H9 (cell line): ENCODE results near the gene UBAC1. TPM values are rescaled to one million over a fixed set of nuclear protein-coding genes. Genes with fewer than 3 reads are reported as not detected.

Experiments used
- DNase-seq: peaks from one replicate; pipeline ENCODE4 v3.0.0-alpha.2; 2017
- H2AFZ ChIP-seq: one replicate; pipeline ENCODE4 v1.6.1; 2013; ENCODE audit warnings: mild to moderate bottlenecking, low read length, control low read depth, moderate library complexity
- H2AK5ac ChIP-seq: 2 replicates; pipeline ENCODE4 v1.6.1; 2013; ENCODE audit warnings: low read length, control low read depth, mixed read lengths; ENCODE audit not compliant: insufficient read length
- H2BK120ac ChIP-seq: one replicate; pipeline ENCODE4 v1.6.1; 2013; ENCODE audit warnings: low read depth, mild to moderate bottlenecking, low read length, control low read depth, inconsistent platforms; ENCODE audit not compliant: poor library complexity, severe bottlenecking
- H2BK12ac ChIP-seq: 2 replicates; pipeline ENCODE4 v1.6.1; 2013; ENCODE audit warnings: low read length, control low read depth, mixed read lengths, low read depth; ENCODE audit not compliant: insufficient read length
- H2BK15ac ChIP-seq: 2 replicates; pipeline ENCODE4 v1.6.1; 2013; ENCODE audit warnings: low read depth, low read length, control low read depth
- H2BK20ac ChIP-seq: one replicate; pipeline ENCODE4 v1.6.1; 2013; ENCODE audit warnings: low read depth, mild to moderate bottlenecking, low read length, control low read depth, inconsistent platforms; ENCODE audit not compliant: poor library complexity, severe bottlenecking
- H2BK5ac ChIP-seq: 2 replicates; pipeline ENCODE4 v1.6.1; 2013; ENCODE audit warnings: low read length, control low read depth, mixed read lengths; ENCODE audit not compliant: insufficient read length
- H3K14ac ChIP-seq: 2 replicates; pipeline ENCODE4 v1.6.1; 2013; ENCODE audit warnings: low read length, control low read depth; ENCODE audit not compliant: insufficient read depth
- H3K18ac ChIP-seq: 2 replicates; pipeline ENCODE4 v1.6.1; 2013; ENCODE audit warnings: low read depth, mild to moderate bottlenecking, mixed read lengths, low read length, control low read depth; ENCODE audit not compliant: insufficient read length
- H3K23ac ChIP-seq: 2 replicates; pipeline ENCODE4 v1.6.1; 2013; ENCODE audit warnings: low read length, control low read depth, mixed read lengths, low read depth; ENCODE audit not compliant: insufficient read length
- H3K23me2 ChIP-seq: 2 replicates; pipeline ENCODE4 v1.6.1; 2013; ENCODE audit warnings: low read depth, mild to moderate bottlenecking, mixed read lengths, low read length, control low read depth; ENCODE audit not compliant: insufficient read length, poor library complexity, severe bottlenecking
- H3K27ac ChIP-seq: 2 replicates; pipeline ENCODE4 v1.5.1; 2013; ENCODE audit warnings: low read length, control low read depth, mixed read lengths, low read depth; ENCODE audit not compliant: insufficient read length
- H3K27me3 ChIP-seq: 2 replicates; pipeline ENCODE4 v1.6.1; 2013; ENCODE audit warnings: low read length, control low read depth, inconsistent platforms; ENCODE audit not compliant: insufficient read depth
- H3K4ac ChIP-seq: 2 replicates; pipeline ENCODE4 v1.6.1; 2013; ENCODE audit warnings: low read depth, mild to moderate bottlenecking, control low read depth, inconsistent platforms, low read length, moderate library complexity
- H3K4me1 ChIP-seq: 2 replicates; pipeline ENCODE4 v1.6.1; 2013; ENCODE audit warnings: low read length, control low read depth, inconsistent platforms; ENCODE audit not compliant: insufficient read depth
- H3K4me2 ChIP-seq: 2 replicates; pipeline ENCODE4 v1.6.1; 2013; ENCODE audit warnings: low read length, control low read depth, mixed read lengths; ENCODE audit not compliant: insufficient read length, insufficient read depth
- H3K56ac ChIP-seq: 2 replicates; pipeline ENCODE4 v1.6.1; 2013; ENCODE audit warnings: low read depth, mild to moderate bottlenecking, mixed read lengths, low read length, control low read depth; ENCODE audit not compliant: insufficient read length
- H3K79me1 ChIP-seq: 2 replicates; pipeline ENCODE4 v1.6.1; 2013; ENCODE audit warnings: low read depth, mild to moderate bottlenecking, moderate library complexity, low read length, control low read depth, inconsistent platforms; ENCODE audit not compliant: insufficient read depth, poor library complexity, severe bottlenecking
- H3K79me2 ChIP-seq: 2 replicates; pipeline ENCODE4 v1.6.1; 2013; ENCODE audit warnings: low read length, control low read depth, inconsistent platforms; ENCODE audit not compliant: insufficient read depth
- H3K9ac ChIP-seq: 2 replicates; pipeline ENCODE4 v1.6.1; 2013; ENCODE audit warnings: low read length, control low read depth, mixed read lengths; ENCODE audit not compliant: insufficient read length; ENCODE audit errors: extremely low read depth
- H3K9me3 ChIP-seq: one replicate; pipeline ENCODE4 v1.6.1; 2013; ENCODE audit warnings: low read depth, low read length, inconsistent platforms; ENCODE audit not compliant: control insufficient read depth
- H3T11ph ChIP-seq: one replicate; pipeline ENCODE4 v1.6.1; 2013; ENCODE audit warnings: mild to moderate bottlenecking, low read length, control low read depth, inconsistent platforms
- H4K20me1 ChIP-seq: one replicate; pipeline ENCODE4 v1.6.1; 2013; ENCODE audit not compliant: control insufficient read depth, insufficient read length, insufficient read depth
- H4K5ac ChIP-seq: 2 replicates; pipeline ENCODE4 v1.6.1; 2013; ENCODE audit warnings: low read depth, mild to moderate bottlenecking, mixed read lengths, low read length, control low read depth; ENCODE audit not compliant: insufficient read length
- H4K8ac ChIP-seq: replicated peaks from 2 replicates; pipeline ENCODE4 v1.6.1; 2013; ENCODE audit warnings: low read length, control low read depth, mixed read lengths, low read depth; ENCODE audit not compliant: insufficient read length
- H4K91ac ChIP-seq: 2 replicates; pipeline ENCODE4 v1.6.1; 2013; ENCODE audit warnings: low read depth, mild to moderate bottlenecking, moderate library complexity, mixed read lengths, low read length, control low read depth; ENCODE audit not compliant: insufficient read length
- H3K27ac Mint-ChIP-seq, 3 experiments: 2 replicates in 2 of 3; 3 replicates in 1 of 3; pipeline ENCODE4 v1.8.0; 2020 to 2021; ENCODE audit warnings: mixed read lengths in 3 of 3, mild to moderate bottlenecking in 1 of 3, moderate library complexity in 1 of 3
- H3K27me3 Mint-ChIP-seq: 2 replicates; pipeline ENCODE4 v1.8.0; 2021; ENCODE audit warnings: low read depth, mild to moderate bottlenecking, moderate library complexity, mixed read lengths
- H3K36me3 Mint-ChIP-seq, 3 experiments: 2 replicates in 2 of 3; 3 replicates in 1 of 3; pipeline ENCODE4 v1.8.0; 2020 to 2021; ENCODE audit warnings: low read depth in 3 of 3, mixed read lengths in 3 of 3; ENCODE audit not compliant: insufficient read depth in 1 of 3
- H3K4me1 Mint-ChIP-seq, 2 experiments: 2 replicates each; pipeline ENCODE4 v1.8.0; 2020; ENCODE audit warnings: mixed read lengths in 2 of 2
- H3K4me3 Mint-ChIP-seq, 2 experiments: 2 replicates in 1 of 2; 3 replicates in 1 of 2; pipeline ENCODE4 v1.8.0; 2020 to 2021; ENCODE audit warnings: mild to moderate bottlenecking in 2 of 2, mixed read lengths in 2 of 2, moderate library complexity in 1 of 2
- H3K9me3 Mint-ChIP-seq, 2 experiments: 2 replicates in 1 of 2; 3 replicates in 1 of 2; pipeline ENCODE4 v1.8.0; 2020; ENCODE audit warnings: mild to moderate bottlenecking in 2 of 2, mixed read lengths in 2 of 2, moderate library complexity in 1 of 2
- WGBS: extraction: QIAGEN DNeasy Blood & Tissue Kit; methylation state at CpG from one replicate; pipeline ENCODE4 v1.1.7; 2013; ENCODE audit warnings: missing lambda C conversion rate, low lambda C conversion rate, mixed read lengths; ENCODE audit not compliant: insufficient read length; ENCODE audit errors: extremely low coverage; 5-methylcytosine and 5-hydroxymethylcytosine counted together
- total RNA-seq: library from RNA; stranded (reverse); gene quantifications from 2 replicates; pipeline ENCODE4 v1.2.1, GENCODE V29; 2021
- TF ChIP-seq, protein P1 (sequence below): fragments of 200-600 bp; sonication (generic); conservative IDR thresholded peaks from 3 replicates; pipeline ENCODE4 v1.8.0; 2021; ENCODE audit warnings: antibody characterized with exemption, mild to moderate bottlenecking

Gene UBAC1
- total RNA-seq, 1 experiment from 2014 or later: 47.5 TPM

- Histone ChIP-seq H3K27ac (no peak overlapping the region), H3K23ac (no peak overlapping the region), H4K5ac (no peak overlapping the region), H4K91ac (no peak overlapping the region), H3K79me2 (peaks cover 22% of the 10 kb centered on the region; the same call in 1 of the 2 replicates), H3K4me1 (no peaks in the 10 kb centered on the region), H3K4me2 (no peak overlapping the region), H2AK5ac (no peak overlapping the region), H2AFZ (no peak overlapping the region), H3K9me3 (peaks cover 6% of the 10 kb centered on the region), H3K27me3 (no peaks in the 10 kb centered on the region; the same call in 1 of the 2 replicates), H3K14ac (no peak overlapping the region), H4K8ac (no peak overlapping the region), H3K9ac (no peak overlapping the region), H3K79me1 (peaks cover 3% of the 10 kb centered on the region), H3K4ac (no peak overlapping the region), H3K23me2 (peaks cover 14% of the 10 kb centered on the region), H2BK5ac (no peak overlapping the region), H3K56ac (no peak overlapping the region), H2BK15ac (no peak overlapping the region), H2BK20ac (no peak overlapping the region), H2BK120ac (no peak overlapping the region), H2BK12ac (no peak overlapping the region), H4K20me1 (no peaks in the 10 kb centered on the region), H3T11ph (no peak overlapping the region), H3K18ac (no peak overlapping the region)
- peaks cover 18% of the 10 kb centered on the region for H3K27me3 Mint-ChIP-seq
- H3K27ac Mint-ChIP-seq: no peak overlapping the region
- H3K36me3 Mint-ChIP-seq: peaks cover 55 to 71% (median 70%) of the 10 kb centered on the region in 3 experiments
- WGBS: no CpG with 5 or more reads among the region's 6 CpGs
- H3K9me3 Mint-ChIP-seq: peaks cover 16 to 45% of the 10 kb centered on the region in 2 experiments
- TF ChIP-seq, protein P1, sequence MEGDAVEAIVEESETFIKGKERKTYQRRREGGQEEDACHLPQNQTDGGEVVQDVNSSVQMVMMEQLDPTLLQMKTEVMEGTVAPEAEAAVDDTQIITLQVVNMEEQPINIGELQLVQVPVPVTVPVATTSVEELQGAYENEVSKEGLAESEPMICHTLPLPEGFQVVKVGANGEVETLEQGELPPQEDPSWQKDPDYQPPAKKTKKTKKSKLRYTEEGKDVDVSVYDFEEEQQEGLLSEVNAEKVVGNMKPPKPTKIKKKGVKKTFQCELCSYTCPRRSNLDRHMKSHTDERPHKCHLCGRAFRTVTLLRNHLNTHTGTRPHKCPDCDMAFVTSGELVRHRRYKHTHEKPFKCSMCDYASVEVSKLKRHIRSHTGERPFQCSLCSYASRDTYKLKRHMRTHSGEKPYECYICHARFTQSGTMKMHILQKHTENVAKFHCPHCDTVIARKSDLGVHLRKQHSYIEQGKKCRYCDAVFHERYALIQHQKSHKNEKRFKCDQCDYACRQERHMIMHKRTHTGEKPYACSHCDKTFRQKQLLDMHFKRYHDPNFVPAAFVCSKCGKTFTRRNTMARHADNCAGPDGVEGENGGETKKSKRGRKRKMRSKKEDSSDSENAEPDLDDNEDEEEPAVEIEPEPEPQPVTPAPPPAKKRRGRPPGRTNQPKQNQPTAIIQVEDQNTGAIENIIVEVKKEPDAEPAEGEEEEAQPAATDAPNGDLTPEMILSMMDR: no peak
- no peak for DNase-seq
- peaks cover 18 to 28% of the 10 kb centered on the region in 2 experiments for H3K4me1 Mint-ChIP-seq
- H3K4me3 Mint-ChIP-seq: peak overlapping the region; percentile 51 to 72; a peak in 4 of 5 replicates
These were observed 51.8 kb downstream of the UBAC1 start for GRCh38 chr9:135909371-135909770.
